ENCODE data around the gene BRAT1.
"Not testable (repeated sequence)": the region's sequence is repeated elsewhere in the genome, so short reads cannot be mapped to it uniquely, and the experiment has no call there.

Gene BRAT1

GRCh38 chr7:2568521-2569223 is 13.3 kb upstream of the BRAT1 start:
- DNase-seq (ENCODE audit: low read depth): no peak
- TF ChIP-seq CTCF (IDR thresholded peaks at IDR 0.05; ENCODE audit: low read length, missing control alignments): no peak
- no peak overlapping the region for H3K4me3 ChIP-seq (replicated peaks; ENCODE audit: low read depth, low read length)

GRCh38 chr7:2567679-2568278 is 12.5 kb upstream of the BRAT1 start:
- no peak overlapping the region for H3K4me3 ChIP-seq (replicated peaks; ENCODE audit: low read depth, low read length)
- TF ChIP-seq CTCF (IDR thresholded peaks at IDR 0.05; ENCODE audit: low read length, missing control alignments): peak; percentile 64
- DNase-seq (ENCODE audit: low read depth): peak; percentile 57

- TF ChIP-seq CTCF (IDR thresholded peaks at IDR 0.05; ENCODE audit: low read length, missing control alignments): no peak
- no peak overlapping the region for H3K4me3 ChIP-seq (replicated peaks; ENCODE audit: low read depth, low read length)
- DNase-seq (ENCODE audit: low read depth): no peak
Observed at GRCh38 chr7:2566890-2567678, 11.8 kb upstream of the BRAT1 start.

- DNase-seq (ENCODE audit: low read depth): no peak
- H3K4me3 ChIP-seq (replicated peaks; ENCODE audit: low read depth, low read length): no peak overlapping the region
- no peak for TF ChIP-seq CTCF (IDR thresholded peaks at IDR 0.05; ENCODE audit: low read length, missing control alignments)
Observed at GRCh38 chr7:2566348-2566889, 11.1 kb upstream of the BRAT1 start.

GRCh38 chr7:2564970-2565540 is 9.7 kb upstream of the BRAT1 start:
- TF ChIP-seq CTCF (IDR thresholded peaks at IDR 0.05; ENCODE audit: low read length, missing control alignments): no peak
- DNase-seq (ENCODE audit: low read depth): no peak
- H3K4me3 ChIP-seq (replicated peaks; ENCODE audit: low read depth, low read length): no peak overlapping the region

GRCh38 chr7:2563955-2564354 is 8.6 kb upstream of the BRAT1 start:
- H3K4me3 ChIP-seq (replicated peaks; ENCODE audit: low read depth, low read length); DNase-seq (ENCODE audit: low read depth): not testable (repeated sequence)
